GM23338 (cell line): ENCODE measurements around the gene USP17L5.
"Not testable (repeated sequence)": the region's sequence is repeated elsewhere in the genome, so short reads cannot be mapped to it uniquely, and the experiment has no call there.

Source experiments
- CREB1 ChIP-seq: fragments of 250-450 bp; sonication (Bioruptor Pico); IDR thresholded peaks from 2 replicates; pipeline ENCODE4 v1.5.0; 2020; ENCODE audit warnings: low read depth, mild to moderate bottlenecking, moderate library complexity
- CTCF ChIP-seq, 2 experiments: fragments of 200-600 bp in 1 of 2; sonication (generic) in 1 of 2; conservative IDR thresholded peaks; 2 replicates each; pipeline versions ENCODE4 v1.5.1 to v1.6.1; 2016 to 2017; ENCODE audit warnings: antibody characterized with exemption in 2 of 2, low read depth in 2 of 2, mild to moderate bottlenecking in 2 of 2, moderate library complexity in 1 of 2
- ETS1 ChIP-seq: IDR thresholded peaks from 2 replicates; pipeline ENCODE4 v1.6.1; 2016; ENCODE audit warnings: antibody characterized with exemption
- EZH2 ChIP-seq: fragments of 200-600 bp; sonication (generic); IDR thresholded peaks from one replicate; pipeline ENCODE4 v1.8.0; 2017; ENCODE audit warnings: antibody characterized with exemption, mild to moderate bottlenecking, low read depth; ENCODE audit not compliant: unreplicated experiment
- EZH2phosphoT487 ChIP-seq: fragments of 200-600 bp; sonication (generic); IDR thresholded peaks from one replicate; pipeline ENCODE4 v1.8.1; 2018; ENCODE audit warnings: antibody characterized with exemption; ENCODE audit not compliant: unreplicated experiment
- JUNB ChIP-seq: IDR thresholded peaks from one replicate; pipeline ENCODE4 v1.6.1; 2016; ENCODE audit warnings: antibody characterized with exemption; ENCODE audit not compliant: unreplicated experiment
- NANOG ChIP-seq: IDR thresholded peaks from 2 replicates; pipeline ENCODE4 v1.6.1; 2016; ENCODE audit warnings: antibody characterized with exemption, borderline replicate concordance
- POLR2AphosphoS5 ChIP-seq: IDR thresholded peaks from 2 replicates; pipeline ENCODE4 v1.6.1; 2016; ENCODE audit warnings: antibody characterized with exemption, low read depth
- REST ChIP-seq: IDR thresholded peaks from one replicate; pipeline ENCODE4 v1.6.1; 2018; ENCODE audit warnings: antibody characterized with exemption; ENCODE audit not compliant: unreplicated experiment
- STAT1 ChIP-seq: IDR thresholded peaks from one replicate; pipeline ENCODE4 v1.6.1; 2016; ENCODE audit warnings: antibody characterized with exemption; ENCODE audit not compliant: unreplicated experiment
- ZNF114 ChIP-seq: fragments of 250-450 bp; sonication (Bioruptor Pico); IDR thresholded peaks from 2 replicates; pipeline ENCODE4 v1.5.0; 2020; ENCODE audit warnings: mild to moderate bottlenecking, moderate library complexity
- ZNF462 ChIP-seq: fragments of 250-450 bp; sonication (Bioruptor Pico); IDR thresholded peaks from 2 replicates; pipeline ENCODE4 v1.5.0; 2020; ENCODE audit warnings: mild to moderate bottlenecking, moderate library complexity

GRCh38 chr4:9353338-9353737 lies 14.1 kb downstream of the USP17L5 start, which contains the start of gene USP17L29:
- TF ChIP-seq ETS1; CTCF (conservative IDR thresholded peaks at IDR 0.05; ENCODE audit: low read depth in 2 of 2); EZH2; POLR2AphosphoS5; NANOG; JUNB; EZH2phosphoT487; REST; ZNF114 (CRISPR knock-in tag); CREB1 (CRISPR knock-in tag); ZNF462 (CRISPR knock-in tag); STAT1: not testable (repeated sequence)
